NCI-H146 (cell line): Measurements from ENCODE around the gene GALNT12.

Experiments
- DNase-seq: peaks from one replicate; lab custom pipeline; 2025; lab: John Stamatoyannopoulos, UW

GALNT12 gene

GRCh38 chr9:98781588-98782383 is 25.7 kb upstream of the GALNT12 start:
- no peak for DNase-seq

- no peak for DNase-seq
Observed at GRCh38 chr9:98783518-98784226, 23.8 kb upstream of the GALNT12 start.

- DNase-seq = no peak
Observed at GRCh38 chr9:98784831-98785806, 22.4 kb upstream of the GALNT12 start.

- DNase-seq = no peak
Observed at GRCh38 chr9:98786750-98787510, 20.5 kb upstream of the GALNT12 start.

- no peak for DNase-seq
Observed at GRCh38 chr9:98787766-98788335, 19.6 kb upstream of the GALNT12 start.

GRCh38 chr9:98789483-98790133 is 17.9 kb upstream of the GALNT12 start:
- no peak for DNase-seq

- DNase-seq = no peak
Observed at GRCh38 chr9:98790134-98790841, 17.2 kb upstream of the GALNT12 start.

- DNase-seq = peak; percentile 27
Observed at GRCh38 chr9:98790842-98791607, 16.4 kb upstream of the GALNT12 start.

GRCh38 chr9:98791608-98792490 is 15.6 kb upstream of the GALNT12 start:
- no peak for DNase-seq

GRCh38 chr9:98793031-98793430 is 14.4 kb upstream of the GALNT12 start:
- peak; percentile 17 for DNase-seq

- DNase-seq = no peak
Observed at GRCh38 chr9:98794802-98795201, 12.7 kb upstream of the GALNT12 start.

- DNase-seq = no peak
Observed at GRCh38 chr9:98795295-98795955, 12.0 kb upstream of the GALNT12 start.

GRCh38 chr9:98795970-98796363 is 11.5 kb upstream of the GALNT12 start:
- peak; percentile 32 for DNase-seq

- peak; percentile 60 for DNase-seq
Observed at GRCh38 chr9:98796364-98797101, 10.9 kb upstream of the GALNT12 start, which contains the start of gene ANKS6. TSS of gene ANKS6 (minus strand) at chr9:98796555. CDS start at chr9:98796491, 64 bp downstream.

GRCh38 chr9:98797491-98797890 is 10.0 kb upstream of the GALNT12 start:
- DNase-seq = no peak

- no peak for DNase-seq
Observed at GRCh38 chr9:98798254-98798653, 9.2 kb upstream of the GALNT12 start.

- DNase-seq = no peak
Observed at GRCh38 chr9:98801561-98801960, 5.9 kb upstream of the GALNT12 start.
